ENCODE data around the gene ZCCHC14. TPM values are rescaled to one million over a fixed set of nuclear protein-coding genes. Genes with fewer than 3 reads are reported as not detected.
A peak's percentile ranks its signal among the peaks of the same experiment; 100 is the strongest.

The ZCCHC14 gene
- total and polyA plus RNA-seq, 2 donors, result 2.7 to 7.3 TPM

GRCh38 chr16:87436225-87437172 lies 56.3 kb downstream of the ZCCHC14 start:
- H3K4me3 ChIP-seq (ENCODE audit: low read length in 2 of 2), result no peak overlapping the region
- DNase-seq (ENCODE audit: low read depth in 6 of 9, low spot score in 9 of 9), result peak in 1 of 9 donors; percentile 29
- H3K4me1 ChIP-seq (ENCODE audit: control insufficient read depth in 2 of 2, insufficient read depth in 2 of 2, low read length in 2 of 2), result peaks cover 4 to 19% of the 10 kb centered on the region in 2 donors
- WGBS, result 38% methylated on average over 29 of the region's 29 CpGs
- H3K9me3 ChIP-seq (ENCODE audit: control insufficient read depth in 2 of 2, insufficient read depth in 1 of 2, low read length in 1 of 2), result no peaks in the 10 kb centered on the region
- no peaks in the 10 kb centered on the region for H3K36me3 ChIP-seq (ENCODE audit: control insufficient read depth in 2 of 2, insufficient read depth in 2 of 2, low read length in 1 of 2)
- peaks cover 3 to 13% of the 10 kb centered on the region in 2 donors for H3K27me3 ChIP-seq (ENCODE audit: control insufficient read depth in 2 of 2, insufficient read depth in 1 of 2, low read length in 1 of 2)
- H3K27ac ChIP-seq (ENCODE audit: low read depth in 1 of 2, low read length in 1 of 2), result peak overlapping the region in 1 of 2 donors; percentile 32

DNA sequence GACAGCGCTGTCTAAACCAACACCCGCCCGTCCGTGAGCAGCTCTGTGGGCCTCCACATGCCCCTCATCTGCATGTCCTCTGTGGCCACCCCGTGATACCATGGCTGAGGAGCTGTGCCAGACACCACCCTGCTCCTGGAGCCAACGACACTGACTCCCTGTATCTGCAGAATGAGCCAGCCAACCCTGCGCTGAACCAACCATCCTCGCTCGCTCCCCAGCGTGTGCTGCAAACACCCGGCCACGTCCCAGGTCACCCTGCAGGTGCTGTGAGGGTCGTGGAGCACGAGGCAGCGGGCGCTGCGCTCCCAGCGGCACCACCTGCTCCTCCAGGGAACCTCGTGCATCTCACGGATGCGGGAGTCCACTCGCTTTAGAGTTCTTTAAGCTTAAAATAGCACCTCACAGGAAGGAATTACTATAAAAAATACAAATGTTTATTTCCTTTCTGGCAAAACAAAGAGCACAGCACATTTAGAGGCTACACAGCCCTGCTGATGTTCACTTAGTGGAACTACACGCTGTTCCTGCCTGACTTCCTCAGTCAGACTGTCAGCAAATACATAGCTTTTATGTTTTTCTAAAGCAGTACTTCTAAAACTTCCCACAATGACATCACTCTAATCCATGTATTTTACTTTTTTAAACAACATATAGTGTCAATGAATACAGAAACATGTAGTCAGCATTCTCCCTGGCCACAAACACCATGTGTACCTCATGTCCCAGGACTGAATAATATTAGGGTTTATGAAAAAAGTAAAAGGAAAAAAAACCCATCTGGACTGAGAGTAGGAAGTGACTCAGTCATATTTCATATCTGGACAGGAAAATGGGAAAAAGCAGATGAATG lies 57.2 kb downstream of the ZCCHC14 start:
- Histone ChIP-seq H3K27me3 (ENCODE audit: control insufficient read depth in 2 of 2, insufficient read depth in 1 of 2, low read length in 1 of 2) (peaks cover 3 to 13% of the 10 kb centered on the region in 2 donors), H3K4me1 (ENCODE audit: control insufficient read depth in 2 of 2, insufficient read depth in 2 of 2, low read length in 2 of 2) (peaks cover 4 to 19% of the 10 kb centered on the region in 2 donors), H3K4me3 (ENCODE audit: low read length in 2 of 2) (no peak overlapping the region), H3K36me3 (ENCODE audit: control insufficient read depth in 2 of 2, insufficient read depth in 2 of 2, low read length in 1 of 2) (no peaks in the 10 kb centered on the region), H3K9me3 (ENCODE audit: control insufficient read depth in 2 of 2, insufficient read depth in 1 of 2, low read length in 1 of 2) (no peaks in the 10 kb centered on the region), H3K27ac (ENCODE audit: low read depth in 1 of 2, low read length in 1 of 2) (no peak overlapping the region)
- DNase-seq (ENCODE audit: low read depth in 6 of 9, low spot score in 9 of 9), result peak in 1 of 9 donors; percentile 19
- 22% methylated on average over 23 of the region's 23 CpGs for WGBS

- H3K9me3 ChIP-seq (ENCODE audit: control insufficient read depth in 2 of 2, insufficient read depth in 1 of 2, low read length in 1 of 2), result no peaks in the 10 kb centered on the region
- H3K27ac ChIP-seq (ENCODE audit: low read depth in 1 of 2, low read length in 1 of 2), result no peak overlapping the region
- no peaks in the 10 kb centered on the region for H3K36me3 ChIP-seq (ENCODE audit: control insufficient read depth in 2 of 2, insufficient read depth in 2 of 2, low read length in 1 of 2)
- 97% methylated on average over 22 of the region's 22 CpGs for WGBS
- peaks cover 3 to 13% of the 10 kb centered on the region in 2 donors for H3K27me3 ChIP-seq (ENCODE audit: control insufficient read depth in 2 of 2, insufficient read depth in 1 of 2, low read length in 1 of 2)
- peaks cover 4 to 19% of the 10 kb centered on the region in 2 donors for H3K4me1 ChIP-seq (ENCODE audit: control insufficient read depth in 2 of 2, insufficient read depth in 2 of 2, low read length in 2 of 2)
- DNase-seq (ENCODE audit: low read depth in 6 of 9, low spot score in 9 of 9), result no peak
- H3K4me3 ChIP-seq (ENCODE audit: low read length in 2 of 2), result no peak overlapping the region
Observed at GRCh38 chr16:87434146-87434667, 58.6 kb downstream of the ZCCHC14 start.

DNA sequence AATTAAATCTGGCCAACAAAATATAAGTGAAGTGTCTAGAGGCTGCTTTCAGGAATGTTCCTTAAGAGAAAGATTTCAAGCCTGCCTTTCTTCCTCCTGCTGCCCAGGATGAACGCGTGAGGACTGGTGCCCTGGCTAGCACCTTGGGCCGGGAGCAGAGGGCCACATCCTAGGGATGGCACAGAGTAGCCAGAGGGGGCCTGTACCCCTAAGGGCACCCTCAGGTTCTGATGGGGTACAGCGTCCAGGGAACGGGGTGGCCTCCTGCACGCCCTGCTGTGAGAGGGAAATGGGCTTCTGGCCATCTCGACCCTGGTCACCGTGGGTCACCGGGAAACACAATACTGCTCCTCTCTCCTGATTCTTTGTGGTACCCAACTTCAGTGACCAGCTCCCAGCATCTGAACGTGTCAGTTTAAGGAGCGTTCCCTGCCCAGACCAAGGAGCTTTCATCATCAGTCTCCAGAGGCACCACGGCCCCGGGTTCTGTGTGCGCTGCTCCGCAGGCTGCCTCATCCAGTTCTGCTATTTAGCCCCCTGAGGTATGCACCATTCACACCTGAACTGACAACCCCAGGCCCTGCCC lies 60.4 kb downstream of the ZCCHC14 start:
- Histone ChIP-seq H3K4me1 (ENCODE audit: control insufficient read depth in 2 of 2, insufficient read depth in 2 of 2, low read length in 2 of 2) (peaks cover 4 to 19% of the 10 kb centered on the region in 2 donors), H3K36me3 (ENCODE audit: control insufficient read depth in 2 of 2, insufficient read depth in 2 of 2, low read length in 1 of 2) (no peaks in the 10 kb centered on the region), H3K27me3 (ENCODE audit: control insufficient read depth in 2 of 2, insufficient read depth in 1 of 2, low read length in 1 of 2) (peaks cover 3 to 13% of the 10 kb centered on the region in 2 donors), H3K4me3 (ENCODE audit: low read length in 2 of 2) (no peak overlapping the region), H3K9me3 (ENCODE audit: control insufficient read depth in 2 of 2, insufficient read depth in 1 of 2, low read length in 1 of 2) (no peaks in the 10 kb centered on the region), H3K27ac (ENCODE audit: low read depth in 1 of 2, low read length in 1 of 2) (no peak overlapping the region)
- no peak for DNase-seq (ENCODE audit: low read depth in 6 of 9, low spot score in 9 of 9)
- 98% methylated on average over 15 of the region's 15 CpGs for WGBS

DNA sequence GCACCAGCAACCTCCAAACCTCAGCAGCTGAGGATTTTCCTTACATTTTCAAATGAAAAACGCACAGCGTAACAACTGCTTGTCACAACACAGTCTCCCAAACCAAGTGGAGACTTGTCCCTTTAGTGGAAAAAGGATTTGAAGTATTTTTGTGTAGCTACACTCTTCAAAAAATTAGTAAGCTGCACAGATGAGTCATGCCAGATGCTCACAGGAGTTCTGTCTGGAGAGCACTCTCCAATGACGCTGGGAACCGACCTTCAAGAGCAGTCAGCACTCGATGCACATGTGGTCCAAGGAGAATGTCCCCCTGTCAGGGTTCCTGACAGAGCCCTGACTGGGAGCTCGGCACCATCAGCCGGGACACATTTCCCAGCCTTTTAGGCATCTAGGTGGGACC lies 60.9 kb downstream of the ZCCHC14 start:
- Histone ChIP-seq H3K27ac (ENCODE audit: low read depth in 1 of 2, low read length in 1 of 2) (no peak overlapping the region), H3K4me3 (ENCODE audit: low read length in 2 of 2) (no peak overlapping the region), H3K9me3 (ENCODE audit: control insufficient read depth in 2 of 2, insufficient read depth in 1 of 2, low read length in 1 of 2) (no peaks in the 10 kb centered on the region), H3K4me1 (ENCODE audit: control insufficient read depth in 2 of 2, insufficient read depth in 2 of 2, low read length in 2 of 2) (peaks cover 4 to 18% of the 10 kb centered on the region in 2 donors), H3K36me3 (ENCODE audit: control insufficient read depth in 2 of 2, insufficient read depth in 2 of 2, low read length in 1 of 2) (no peaks in the 10 kb centered on the region), H3K27me3 (ENCODE audit: control insufficient read depth in 2 of 2, insufficient read depth in 1 of 2, low read length in 1 of 2) (peaks cover 3 to 11% of the 10 kb centered on the region in 2 donors)
- DNase-seq (ENCODE audit: low read depth in 6 of 9, low spot score in 9 of 9), result peak in 1 of 9 donors; percentile 9
- 94% methylated on average over 7 of the region's 7 CpGs for WGBS

GRCh38 chr16:87426423-87427215 lies 66.2 kb downstream of the ZCCHC14 start:
- Histone ChIP-seq H3K27me3 (ENCODE audit: control insufficient read depth in 2 of 2, insufficient read depth in 1 of 2, low read length in 1 of 2) (no peaks in the 10 kb centered on the region), H3K36me3 (ENCODE audit: control insufficient read depth in 2 of 2, insufficient read depth in 2 of 2, low read length in 1 of 2) (peaks cover 2 to 3% of the 10 kb centered on the region in 2 donors), H3K27ac (ENCODE audit: low read depth in 1 of 2, low read length in 1 of 2) (no peak overlapping the region), H3K9me3 (ENCODE audit: control insufficient read depth in 2 of 2, insufficient read depth in 1 of 2, low read length in 1 of 2) (no peaks in the 10 kb centered on the region), H3K4me1 (ENCODE audit: control insufficient read depth in 2 of 2, insufficient read depth in 2 of 2, low read length in 2 of 2) (no peaks in the 10 kb centered on the region), H3K4me3 (ENCODE audit: low read length in 2 of 2) (no peak overlapping the region)
- no peak for DNase-seq (ENCODE audit: low read depth in 6 of 9, low spot score in 9 of 9)
- 96% methylated on average over 18 of the region's 18 CpGs for whole genome bisulfite sequencing

- H3K27ac ChIP-seq (ENCODE audit: low read depth in 1 of 2, low read length in 1 of 2), result no peak overlapping the region
- H3K9me3 ChIP-seq (ENCODE audit: control insufficient read depth in 2 of 2, insufficient read depth in 1 of 2, low read length in 1 of 2), result no peaks in the 10 kb centered on the region
- WGBS, result 96% methylated on average over 12 of the region's 12 CpGs
- no peak for DNase-seq (ENCODE audit: low read depth in 6 of 9, low spot score in 9 of 9)
- H3K36me3 ChIP-seq (ENCODE audit: control insufficient read depth in 2 of 2, insufficient read depth in 2 of 2, low read length in 1 of 2), result peaks cover 2 to 3% of the 10 kb centered on the region in 2 donors
- H3K4me1 ChIP-seq (ENCODE audit: control insufficient read depth in 2 of 2, insufficient read depth in 2 of 2, low read length in 2 of 2), result no peaks in the 10 kb centered on the region
- H3K4me3 ChIP-seq (ENCODE audit: low read length in 2 of 2), result no peak overlapping the region
- H3K27me3 ChIP-seq (ENCODE audit: control insufficient read depth in 2 of 2, insufficient read depth in 1 of 2, low read length in 1 of 2), result no peaks in the 10 kb centered on the region
Observed at GRCh38 chr16:87425941-87426340, 66.9 kb downstream of the ZCCHC14 start.

- Histone ChIP-seq H3K27ac (ENCODE audit: low read depth in 1 of 2, low read length in 1 of 2) (no peak overlapping the region), H3K36me3 (ENCODE audit: control insufficient read depth in 2 of 2, insufficient read depth in 2 of 2, low read length in 1 of 2) (peaks cover 2 to 11% of the 10 kb centered on the region in 2 donors), H3K27me3 (ENCODE audit: control insufficient read depth in 2 of 2, insufficient read depth in 1 of 2, low read length in 1 of 2) (no peaks in the 10 kb centered on the region), H3K9me3 (ENCODE audit: control insufficient read depth in 2 of 2, insufficient read depth in 1 of 2, low read length in 1 of 2) (no peaks in the 10 kb centered on the region), H3K4me1 (ENCODE audit: control insufficient read depth in 2 of 2, insufficient read depth in 2 of 2, low read length in 2 of 2) (no peaks in the 10 kb centered on the region), H3K4me3 (ENCODE audit: low read length in 2 of 2) (no peak overlapping the region)
- DNase-seq (ENCODE audit: low read depth in 6 of 9, low spot score in 9 of 9), result no peak
- WGBS, result 94% methylated on average over 12 of the region's 12 CpGs
Observed at GRCh38 chr16:87424266-87424665, 68.6 kb downstream of the ZCCHC14 start.
